Parathyroid adenoma (tissue), 2 donors: ENCODE measurements around the gene ASIC4.

Experiments used
- H2AFZ ChIP-seq: fragments of 300-600 bp; sonication (generic); one replicate; pipeline ENCODE4 v1.7.0; 2017; ENCODE audit warnings: antibody characterized with exemption, mild to moderate bottlenecking
- H3K27ac ChIP-seq: fragments of 300-600 bp; sonication (generic); one replicate; pipeline ENCODE4 v1.7.0; 2017
- H3K27me3 ChIP-seq: fragments of 300-600 bp; sonication (generic); one replicate; pipeline ENCODE4 v1.7.0; 2017; ENCODE audit warnings: low read length; ENCODE audit not compliant: control insufficient read depth, insufficient read depth
- H3K36me3 ChIP-seq: fragments of 300-600 bp; sonication (generic); one replicate; pipeline ENCODE4 v1.7.0; 2017; ENCODE audit warnings: low read length; ENCODE audit not compliant: control insufficient read depth, insufficient read depth
- H3K4me1 ChIP-seq: fragments of 300-600 bp; sonication (generic); one replicate; pipeline ENCODE4 v1.7.0; 2017; ENCODE audit warnings: control low read depth
- H3K4me2 ChIP-seq: fragments of 300-600 bp; sonication (generic); one replicate; pipeline ENCODE4 v1.7.0; 2017; ENCODE audit warnings: low read length
- H3K4me3 ChIP-seq: fragments of 300-600 bp; sonication (generic); one replicate; pipeline ENCODE4 v1.7.0; 2017; ENCODE audit warnings: low read depth, low read length
- H3K79me2 ChIP-seq: fragments of 300-600 bp; sonication (generic); one replicate; pipeline ENCODE4 v1.7.0; 2017; ENCODE audit warnings: control low read depth
- H3K9ac ChIP-seq: fragments of 300-600 bp; sonication (generic); one replicate; pipeline ENCODE4 v1.7.0; 2017; ENCODE audit warnings: mild to moderate bottlenecking
- H3K9me3 ChIP-seq: fragments of 300-600 bp; sonication (generic); one replicate; pipeline ENCODE4 v1.7.0; 2017; ENCODE audit warnings: low read length; ENCODE audit not compliant: control insufficient read depth
- TF ChIP-seq, protein P1 (sequence below): fragments of 300-600 bp; sonication (generic); IDR thresholded peaks from one replicate; pipeline ENCODE4 v1.7.0; 2017; ENCODE audit warnings: antibody characterized with exemption, mild to moderate bottlenecking
- donor health status: primary hyperparathyroidism.

ASIC4 gene

GRCh38 chr2:219566640-219567039, 52.4 kb downstream of the ASIC4 start:
- Histone ChIP-seq H3K27ac (no peak overlapping the region), H3K27me3 (no peaks in the 10 kb centered on the region), H2AFZ (no peak overlapping the region), H3K4me1 (peaks cover 2% of the 10 kb centered on the region), H3K79me2 (no peaks in the 10 kb centered on the region), H3K36me3 (no peaks in the 10 kb centered on the region), H3K4me2 (no peak overlapping the region), H3K9me3 (no peaks in the 10 kb centered on the region), H3K4me3 (no peak overlapping the region), H3K9ac (no peak overlapping the region)
- TF ChIP-seq, protein P1, sequence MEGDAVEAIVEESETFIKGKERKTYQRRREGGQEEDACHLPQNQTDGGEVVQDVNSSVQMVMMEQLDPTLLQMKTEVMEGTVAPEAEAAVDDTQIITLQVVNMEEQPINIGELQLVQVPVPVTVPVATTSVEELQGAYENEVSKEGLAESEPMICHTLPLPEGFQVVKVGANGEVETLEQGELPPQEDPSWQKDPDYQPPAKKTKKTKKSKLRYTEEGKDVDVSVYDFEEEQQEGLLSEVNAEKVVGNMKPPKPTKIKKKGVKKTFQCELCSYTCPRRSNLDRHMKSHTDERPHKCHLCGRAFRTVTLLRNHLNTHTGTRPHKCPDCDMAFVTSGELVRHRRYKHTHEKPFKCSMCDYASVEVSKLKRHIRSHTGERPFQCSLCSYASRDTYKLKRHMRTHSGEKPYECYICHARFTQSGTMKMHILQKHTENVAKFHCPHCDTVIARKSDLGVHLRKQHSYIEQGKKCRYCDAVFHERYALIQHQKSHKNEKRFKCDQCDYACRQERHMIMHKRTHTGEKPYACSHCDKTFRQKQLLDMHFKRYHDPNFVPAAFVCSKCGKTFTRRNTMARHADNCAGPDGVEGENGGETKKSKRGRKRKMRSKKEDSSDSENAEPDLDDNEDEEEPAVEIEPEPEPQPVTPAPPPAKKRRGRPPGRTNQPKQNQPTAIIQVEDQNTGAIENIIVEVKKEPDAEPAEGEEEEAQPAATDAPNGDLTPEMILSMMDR = no peak

DNA sequence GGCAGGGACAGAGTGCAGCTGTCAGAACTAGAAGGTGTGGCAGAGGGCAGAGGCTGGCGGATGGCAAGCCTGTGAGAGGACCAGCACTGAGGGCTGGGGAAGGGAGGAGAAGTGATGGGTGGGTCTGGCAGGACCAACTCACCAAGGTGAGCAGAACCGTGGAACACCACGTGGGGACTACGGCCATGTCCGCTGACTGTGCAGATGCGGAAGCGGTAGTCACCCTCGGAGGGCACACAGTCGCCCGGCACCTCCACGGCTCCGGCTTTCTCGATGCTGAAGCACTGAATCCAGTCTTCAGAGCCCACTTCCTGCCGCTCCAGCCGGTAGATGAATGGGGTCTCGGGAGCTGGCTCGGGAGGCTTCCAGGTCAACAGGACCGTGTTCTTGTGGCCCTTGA, 52.8 kb downstream of the ASIC4 start:
- no peak overlapping the region for H3K9ac ChIP-seq
- no peak overlapping the region for H2AFZ ChIP-seq
- no peaks in the 10 kb centered on the region for H3K36me3 ChIP-seq
- H3K4me1 ChIP-seq = peaks cover 2% of the 10 kb centered on the region
- no peaks in the 10 kb centered on the region for H3K9me3 ChIP-seq
- TF ChIP-seq, protein P1 = no peak
- no peaks in the 10 kb centered on the region for H3K79me2 ChIP-seq
- H3K27ac ChIP-seq = no peak overlapping the region
- no peak overlapping the region for H3K4me2 ChIP-seq
- no peak overlapping the region for H3K4me3 ChIP-seq
- H3K27me3 ChIP-seq = no peaks in the 10 kb centered on the region

- H3K79me2 ChIP-seq = no peaks in the 10 kb centered on the region
- H3K9ac ChIP-seq = no peak overlapping the region
- no peak overlapping the region for H3K4me3 ChIP-seq
- no peak overlapping the region for H3K27ac ChIP-seq
- TF ChIP-seq, protein P1 = no peak
- no peaks in the 10 kb centered on the region for H3K9me3 ChIP-seq
- H3K4me1 ChIP-seq = peaks cover 2% of the 10 kb centered on the region
- no peaks in the 10 kb centered on the region for H3K27me3 ChIP-seq
- no peak overlapping the region for H2AFZ ChIP-seq
- H3K36me3 ChIP-seq = no peaks in the 10 kb centered on the region
- H3K4me2 ChIP-seq = no peak overlapping the region
These were observed 53.6 kb downstream of the ASIC4 start for GRCh38 chr2:219567791-219568361.

GRCh38 chr2:219569041-219569440, 54.8 kb downstream of the ASIC4 start:
- no peak overlapping the region for H3K4me3 ChIP-seq
- no peak overlapping the region for H3K4me2 ChIP-seq
- no peaks in the 10 kb centered on the region for H3K27me3 ChIP-seq
- H3K36me3 ChIP-seq = no peaks in the 10 kb centered on the region
- H3K79me2 ChIP-seq = no peaks in the 10 kb centered on the region
- H3K27ac ChIP-seq = no peak overlapping the region
- peaks cover 2% of the 10 kb centered on the region for H3K4me1 ChIP-seq
- TF ChIP-seq, protein P1 = no peak
- H3K9me3 ChIP-seq = no peaks in the 10 kb centered on the region
- H3K9ac ChIP-seq = no peak overlapping the region
- no peak overlapping the region for H2AFZ ChIP-seq

DNA sequence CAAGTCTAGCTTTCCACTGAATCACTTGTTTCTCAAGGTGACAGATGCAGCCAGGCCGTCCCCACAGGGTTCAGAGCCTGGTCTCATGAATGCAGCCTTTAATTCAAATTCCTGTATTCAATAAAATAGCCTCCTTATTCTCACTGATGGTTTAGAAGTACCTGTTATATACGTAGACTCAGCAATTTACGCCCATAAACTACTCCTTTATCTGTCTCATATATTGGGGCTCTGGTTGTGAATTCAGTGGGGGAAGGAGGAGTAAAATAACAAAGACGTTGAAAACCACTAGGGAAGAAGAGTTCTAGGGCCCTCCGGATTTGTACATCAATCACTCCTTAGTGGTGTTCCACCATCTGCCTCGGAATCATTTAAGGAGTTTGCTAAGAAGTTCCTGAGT, 55.4 kb downstream of the ASIC4 start:
- no peak overlapping the region for H2AFZ ChIP-seq
- no peaks in the 10 kb centered on the region for H3K79me2 ChIP-seq
- TF ChIP-seq, protein P1 = no peak
- no peaks in the 10 kb centered on the region for H3K36me3 ChIP-seq
- H3K4me1 ChIP-seq = peaks cover 2% of the 10 kb centered on the region
- no peak overlapping the region for H3K9ac ChIP-seq
- no peaks in the 10 kb centered on the region for H3K27me3 ChIP-seq
- H3K9me3 ChIP-seq = no peaks in the 10 kb centered on the region
- no peak overlapping the region for H3K4me3 ChIP-seq
- no peak overlapping the region for H3K27ac ChIP-seq
- peak overlapping the region; percentile 83 for H3K4me2 ChIP-seq
